Stimulated activated CD4-positive, alpha-beta T cell treated with anti-CD3 and anti-CD28 coated beads, TNF-alpha, amount 100 ng/mL, for 4 hours (primary cell): ENCODE results near the gene ZNF609.

Experiments used
- DNase-seq, 3 experiments: peaks; one replicate each; pipeline ENCODE4 v3.0.0-alpha.2; 2020; ENCODE audit warnings: low read depth in 3 of 3

ZNF609 gene

GRCh38 chr15:64696481-64696880 is 236.1 kb downstream of the ZNF609 start:
- no peak for DNase-seq

GRCh38 chr15:64697911-64698369 is 237.6 kb downstream of the ZNF609 start:
- DNase-seq: no peak

- DNase-seq: no peak
These were observed 238.4 kb downstream of the ZNF609 start for GRCh38 chr15:64698823-64699222.

- no peak for DNase-seq
These were observed 239.5 kb downstream of the ZNF609 start for GRCh38 chr15:64699751-64700388.

- DNase-seq: no peak
These were observed 240.7 kb downstream of the ZNF609 start for GRCh38 chr15:64701051-64701450.

GRCh38 chr15:64701482-64702184 is 241.3 kb downstream of the ZNF609 start:
- no peak for DNase-seq

- peak; percentile 90 to 98 (median 93) for DNase-seq
These were observed 242.6 kb downstream of the ZNF609 start for GRCh38 chr15:64702816-64703631.

GRCh38 chr15:64703632-64703959 is 243.2 kb downstream of the ZNF609 start:
- no peak for DNase-seq

- DNase-seq: no peak
These were observed 244.6 kb downstream of the ZNF609 start for GRCh38 chr15:64705006-64705405.

- DNase-seq: no peak
These were observed 245.9 kb downstream of the ZNF609 start for GRCh38 chr15:64706011-64706911.

GRCh38 chr15:64710676-64711428 is 250.5 kb downstream of the ZNF609 start:
- DNase-seq: no peak

GRCh38 chr15:64712353-64712752 is 252.0 kb downstream of the ZNF609 start:
- DNase-seq: no peak

GRCh38 chr15:64713592-64713991 is 253.2 kb downstream of the ZNF609 start:
- DNase-seq: no peak

- no peak for DNase-seq
These were observed 256.1 kb downstream of the ZNF609 start for GRCh38 chr15:64716452-64716851.

GRCh38 chr15:64717130-64717529 is 256.8 kb downstream of the ZNF609 start:
- DNase-seq: no peak

GRCh38 chr15:64717735-64718495 is 257.5 kb downstream of the ZNF609 start:
- no peak for DNase-seq

- DNase-seq: no peak
These were observed 259.8 kb downstream of the ZNF609 start for GRCh38 chr15:64720188-64720587.

GRCh38 chr15:64730151-64730550 is 269.8 kb downstream of the ZNF609 start:
- DNase-seq: no peak

GRCh38 chr15:64731012-64731804 is 270.8 kb downstream of the ZNF609 start:
- peak; percentile 66 to 80 (median 74) for DNase-seq
